ENCODE data around the gene FAM124B.
"Not testable (repeated sequence)": the region's sequence is repeated elsewhere in the genome, so short reads cannot be mapped to it uniquely, and the experiment has no call there.

FAM124B gene

GRCh38 chr2:224382973-224383555 lies 18.8 kb downstream of the FAM124B start:
- Mint-ChIP-seq H3K27ac (no peak overlapping the region), H3K27me3 (peaks cover 11 to 16% of the 10 kb centered on the region in 2 donors), H3K4me1 (ENCODE audit: low read depth in 2 of 2) (no peaks in the 10 kb centered on the region), H3K4me3 (no peak overlapping the region), H3K9me3 (no peaks in the 10 kb centered on the region), H3K36me3 (ENCODE audit: insufficient read depth) (no peaks in the 10 kb centered on the region)
- DNase-seq (no peak), ATAC-seq (replicated peaks) (no peak)

- not testable (repeated sequence) for H3K9me3 Mint-ChIP-seq; H3K27ac Mint-ChIP-seq; H3K27me3 Mint-ChIP-seq; DNase-seq; H3K4me3 Mint-ChIP-seq; H3K4me1 Mint-ChIP-seq (ENCODE audit: low read depth in 2 of 2); H3K36me3 Mint-ChIP-seq (ENCODE audit: insufficient read depth); ATAC-seq (replicated peaks)
Observed at GRCh38 chr2:224382280-224382647, 19.6 kb downstream of the FAM124B start.

GRCh38 chr2:224381521-224382279 lies 20.2 kb downstream of the FAM124B start:
- DNase-seq = no peak
- Mint-ChIP-seq H3K4me3 (no peak overlapping the region), H3K27me3 (peaks cover 0 to 6% of the 10 kb centered on the region in 2 donors)

DNA sequence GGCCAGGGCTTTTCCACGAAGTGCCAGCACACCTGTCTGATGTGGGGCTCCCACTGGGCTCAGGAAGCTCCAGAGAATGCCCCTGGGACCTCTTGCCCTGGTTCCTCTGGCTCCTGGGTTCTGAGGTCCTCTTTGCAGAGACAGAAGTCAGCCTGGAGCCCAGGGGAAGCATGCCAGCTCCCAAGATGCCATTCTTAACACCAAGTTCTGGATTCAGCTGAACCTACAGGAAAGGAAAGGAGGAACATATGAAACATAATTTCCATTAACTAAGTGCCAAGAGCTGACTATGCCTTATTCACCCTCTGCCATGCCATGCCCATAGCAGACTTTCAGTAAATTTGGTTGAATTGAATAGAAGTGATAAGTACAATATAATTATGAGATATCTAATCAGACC lies 21.9 kb downstream of the FAM124B start:
- H3K36me3 Mint-ChIP-seq (ENCODE audit: insufficient read depth) = no peaks in the 10 kb centered on the region
- no peak for DNase-seq
- peaks cover 0 to 6% of the 10 kb centered on the region in 2 donors for H3K27me3 Mint-ChIP-seq
- H3K4me3 Mint-ChIP-seq = no peak overlapping the region
- H3K4me1 Mint-ChIP-seq (ENCODE audit: low read depth in 2 of 2) = peaks cover 0 to 7% of the 10 kb centered on the region in 2 donors
- no peak for ATAC-seq (replicated peaks)
- no peaks in the 10 kb centered on the region for H3K9me3 Mint-ChIP-seq
- no peak overlapping the region for H3K27ac Mint-ChIP-seq

More at GRCh38 chr2:224381521-224382279, 20.2 kb downstream of the FAM124B start:
- Mint-ChIP-seq H3K36me3 (ENCODE audit: insufficient read depth) (no peaks in the 10 kb centered on the region), H3K4me1 (ENCODE audit: low read depth in 2 of 2) (peaks cover 0 to 3% of the 10 kb centered on the region in 2 donors), H3K27ac (no peak overlapping the region), H3K9me3 (no peaks in the 10 kb centered on the region)
- no peak for ATAC-seq (replicated peaks)

DNA sequence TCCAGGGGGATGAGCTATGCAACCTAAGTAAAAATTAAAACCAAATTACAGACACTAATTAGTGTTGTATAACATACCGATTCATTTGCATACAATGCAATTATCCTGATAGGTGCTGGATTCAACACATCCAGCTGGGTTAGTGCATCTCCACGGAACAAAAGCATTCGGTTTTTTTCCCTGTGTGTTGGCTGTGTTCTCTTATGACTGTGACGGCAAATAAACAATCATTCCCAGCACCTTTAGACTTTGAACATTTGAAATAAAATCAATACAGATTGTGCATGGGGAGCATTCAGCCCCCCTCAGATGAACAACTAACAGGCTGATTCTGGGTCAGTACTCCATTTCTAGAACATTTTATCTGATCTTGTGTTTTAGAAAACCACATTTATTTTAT lies 22.7 kb downstream of the FAM124B start:
- Mint-ChIP-seq H3K36me3 (ENCODE audit: insufficient read depth) (no peaks in the 10 kb centered on the region), H3K27me3 (peaks cover 0 to 6% of the 10 kb centered on the region in 2 donors), H3K4me3 (no peak overlapping the region), H3K9me3 (no peaks in the 10 kb centered on the region), H3K4me1 (ENCODE audit: low read depth in 2 of 2) (peaks cover 0 to 7% of the 10 kb centered on the region in 2 donors), H3K27ac (no peak overlapping the region)
- no peak for ATAC-seq (replicated peaks)
- DNase-seq = no peak

GRCh38 chr2:224378701-224379097 lies 23.2 kb downstream of the FAM124B start:
- DNase-seq = no peak
- Mint-ChIP-seq H3K27ac (no peak overlapping the region), H3K27me3 (peaks cover 0 to 6% of the 10 kb centered on the region in 2 donors), H3K4me3 (no peak overlapping the region), H3K36me3 (ENCODE audit: insufficient read depth) (no peaks in the 10 kb centered on the region), H3K4me1 (ENCODE audit: low read depth in 2 of 2) (peaks cover 0 to 7% of the 10 kb centered on the region in 2 donors), H3K9me3 (no peaks in the 10 kb centered on the region)
- ATAC-seq (replicated peaks) = no peak

GRCh38 chr2:224377751-224378700 lies 23.9 kb downstream of the FAM124B start:
- H3K27me3 Mint-ChIP-seq = peaks cover 0 to 10% of the 10 kb centered on the region in 2 donors
- no peaks in the 10 kb centered on the region for H3K9me3 Mint-ChIP-seq
- peaks cover 0 to 7% of the 10 kb centered on the region in 2 donors for H3K4me1 Mint-ChIP-seq (ENCODE audit: low read depth in 2 of 2)
- no peak for DNase-seq
- no peak overlapping the region for H3K4me3 Mint-ChIP-seq
- no peaks in the 10 kb centered on the region for H3K36me3 Mint-ChIP-seq (ENCODE audit: insufficient read depth)
- no peak overlapping the region for H3K27ac Mint-ChIP-seq
- no peak for ATAC-seq (replicated peaks)

DNA sequence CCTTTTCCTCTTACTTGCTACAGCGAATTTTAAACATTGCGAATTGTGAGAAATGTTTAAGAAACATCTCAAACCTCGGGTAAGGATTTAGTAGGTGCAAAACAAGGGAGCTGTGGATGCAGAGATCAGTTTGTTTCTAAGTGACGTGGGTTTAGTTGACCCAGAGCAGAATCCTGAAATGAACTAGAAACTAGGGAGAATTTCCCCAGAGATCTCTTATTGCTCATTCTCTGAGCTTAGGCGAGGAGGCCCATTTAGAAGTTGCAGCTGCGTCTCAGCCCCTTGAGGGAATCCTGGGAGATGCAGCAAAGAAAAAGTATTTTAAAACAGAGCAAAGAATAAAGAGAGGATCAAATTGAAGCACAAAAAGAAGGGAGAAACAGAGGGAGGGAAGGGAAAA lies 29.3 kb downstream of the FAM124B start:
- DNase-seq = no peak
- ATAC-seq (replicated peaks) = no peak
- H3K27me3 Mint-ChIP-seq = peaks cover 23 to 34% of the 10 kb centered on the region in 2 donors
- peaks cover 0 to 7% of the 10 kb centered on the region in 2 donors for H3K4me1 Mint-ChIP-seq (ENCODE audit: low read depth in 2 of 2)
- peak overlapping the region in 1 of 2 donors; percentile 49 for H3K27ac Mint-ChIP-seq
- H3K4me3 Mint-ChIP-seq = no peak overlapping the region
- no peaks in the 10 kb centered on the region for H3K9me3 Mint-ChIP-seq
- H3K36me3 Mint-ChIP-seq (ENCODE audit: insufficient read depth) = peaks cover 3% of the 10 kb centered on the region

GRCh38 chr2:224369028-224369632 lies 32.8 kb downstream of the FAM124B start:
- Mint-ChIP-seq H3K4me1 (ENCODE audit: low read depth in 2 of 2) (no peaks in the 10 kb centered on the region), H3K36me3 (ENCODE audit: insufficient read depth) (peaks cover 3% of the 10 kb centered on the region), H3K9me3 (no peaks in the 10 kb centered on the region), H3K27ac (no peak overlapping the region), H3K4me3 (no peak overlapping the region), H3K27me3 (peaks cover 23 to 34% of the 10 kb centered on the region in 2 donors)
- ATAC-seq (replicated peaks) (no peak), DNase-seq (peak in 2 of 3 experiments; percentile 8 to 13)

GRCh38 chr2:224366267-224366844 lies 35.6 kb downstream of the FAM124B start:
- Mint-ChIP-seq H3K27ac (no peak overlapping the region), H3K4me1 (ENCODE audit: low read depth in 2 of 2) (no peaks in the 10 kb centered on the region), H3K9me3 (no peaks in the 10 kb centered on the region), H3K4me3 (no peak overlapping the region), H3K36me3 (ENCODE audit: insufficient read depth) (peaks cover 3% of the 10 kb centered on the region), H3K27me3 (peaks cover 12 to 23% of the 10 kb centered on the region in 2 donors)
- ATAC-seq (replicated peaks) (no peak), DNase-seq (no peak)

DNA sequence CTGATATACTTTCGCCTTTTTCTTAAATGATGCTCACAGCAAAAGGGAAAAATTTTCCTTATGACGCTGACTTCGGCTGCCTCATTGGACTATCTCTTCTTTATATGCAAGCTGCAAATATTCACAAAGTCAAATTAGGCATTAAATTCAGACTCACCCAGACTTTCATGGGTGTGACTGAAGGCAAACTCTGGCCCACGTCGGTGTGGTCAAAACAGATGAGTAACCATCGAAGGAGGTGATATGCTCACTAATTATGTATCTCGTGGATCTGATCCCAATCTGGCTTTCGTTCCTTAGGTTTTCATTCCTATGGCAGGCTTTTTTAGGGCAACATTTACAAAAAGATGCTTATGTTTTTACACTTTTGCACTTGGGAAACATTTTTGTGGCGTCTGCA lies 36.6 kb downstream of the FAM124B start:
- DNase-seq (no peak), ATAC-seq (replicated peaks) (no peak)
- Mint-ChIP-seq H3K4me3 (no peak overlapping the region), H3K9me3 (no peaks in the 10 kb centered on the region), H3K27me3 (peaks cover 3 to 13% of the 10 kb centered on the region in 2 donors), H3K36me3 (ENCODE audit: insufficient read depth) (peaks cover 3% of the 10 kb centered on the region), H3K27ac (no peak overlapping the region), H3K4me1 (ENCODE audit: low read depth in 2 of 2) (no peaks in the 10 kb centered on the region)

- Mint-ChIP-seq H3K27ac (no peak overlapping the region), H3K9me3 (no peaks in the 10 kb centered on the region)
- no peak for ATAC-seq (replicated peaks)
Observed at GRCh38 chr2:224363281-224363680, 38.6 kb downstream of the FAM124B start.

GRCh38 chr2:224362094-224362493 lies 39.8 kb downstream of the FAM124B start:
- H3K36me3 Mint-ChIP-seq (ENCODE audit: insufficient read depth) = no peaks in the 10 kb centered on the region
- H3K9me3 Mint-ChIP-seq = no peaks in the 10 kb centered on the region
- ATAC-seq (replicated peaks) (no peak), DNase-seq (no peak)
- H3K27me3 Mint-ChIP-seq = no peaks in the 10 kb centered on the region
- H3K4me3 Mint-ChIP-seq = no peak overlapping the region
- no peak overlapping the region for H3K27ac Mint-ChIP-seq
- H3K4me1 Mint-ChIP-seq (ENCODE audit: low read depth in 2 of 2) = no peaks in the 10 kb centered on the region

More at GRCh38 chr2:224363281-224363680, 38.6 kb downstream of the FAM124B start:
- H3K27me3 Mint-ChIP-seq = no peaks in the 10 kb centered on the region
- H3K36me3 Mint-ChIP-seq (ENCODE audit: insufficient read depth) = no peaks in the 10 kb centered on the region
- no peaks in the 10 kb centered on the region for H3K4me1 Mint-ChIP-seq (ENCODE audit: low read depth in 2 of 2)
- DNase-seq = no peak
- no peak overlapping the region for H3K4me3 Mint-ChIP-seq

Data from effector memory CD8-positive, alpha-beta T cell (primary cell).